Measurements from ENCODE around the gene EML2.
A peak's percentile ranks its signal among the peaks of the same experiment; 100 is the strongest.

EML2 gene

GRCh38 chr19:45585158-45585577 lies 54.0 kb downstream of the EML2 start:
- DNase-seq, result no peak

- peak; percentile 99 for DNase-seq
Observed at GRCh38 chr19:45584332-45585157, 54.7 kb downstream of the EML2 start, which contains the start of gene OPA3. Gene OPA3, minus strand, starts transcription at chr19:45584802. Its CDS starts 38 bp downstream, at chr19:45584764.

GRCh38 chr19:45581576-45581975 lies 57.6 kb downstream of the EML2 start:
- no peak for DNase-seq

- DNase-seq, result no peak
Observed at GRCh38 chr19:45578861-45579260, 60.3 kb downstream of the EML2 start.

- no peak for DNase-seq
Observed at GRCh38 chr19:45577111-45577905, 61.9 kb downstream of the EML2 start.

GRCh38 chr19:45576682-45577081 lies 62.5 kb downstream of the EML2 start:
- DNase-seq, result no peak

GRCh38 chr19:45575216-45575615 lies 64.0 kb downstream of the EML2 start:
- no peak for DNase-seq

- DNase-seq, result no peak
Observed at GRCh38 chr19:45574526-45574925, 64.7 kb downstream of the EML2 start.

GRCh38 chr19:45571457-45572220 lies 67.6 kb downstream of the EML2 start:
- no peak for DNase-seq

GRCh38 chr19:45569619-45570421 lies 69.4 kb downstream of the EML2 start:
- DNase-seq, result peak; percentile 33

GRCh38 chr19:45568732-45569131 lies 70.5 kb downstream of the EML2 start:
- no peak for DNase-seq

- DNase-seq, result no peak
Observed at GRCh38 chr19:45567609-45568008, 71.6 kb downstream of the EML2 start.

- no peak for DNase-seq
Observed at GRCh38 chr19:45564131-45564780, 74.9 kb downstream of the EML2 start.

GRCh38 chr19:45560686-45561085 lies 78.5 kb downstream of the EML2 start:
- DNase-seq, result no peak

- no peak for DNase-seq
Observed at GRCh38 chr19:45560038-45560437, 79.2 kb downstream of the EML2 start.

Measured in CD4-positive, alpha-beta T cell treated with Interleukin-4 for 4 hours (primary cell).